ENCODE results near the gene PKN2.

DNA sequence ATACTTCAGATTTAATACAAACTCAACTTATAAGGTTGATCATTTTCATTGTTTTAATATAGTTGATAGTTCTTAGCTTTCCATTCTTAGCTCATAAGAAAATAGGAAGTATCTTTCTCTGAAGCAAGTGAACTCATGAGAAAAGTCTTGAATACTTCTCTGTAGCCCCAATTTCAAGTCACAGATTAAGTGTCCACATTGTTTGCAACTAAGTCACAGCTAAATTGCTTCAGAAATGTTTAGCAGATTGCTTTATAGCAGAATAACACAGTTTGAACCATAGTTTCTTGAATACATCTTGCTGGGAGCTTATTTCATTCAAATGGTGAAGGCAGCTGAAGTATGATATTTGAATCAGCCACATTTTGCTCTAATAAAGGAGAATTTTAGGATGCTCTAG, 10.6 kb upstream of the PKN2 start:
- TF ChIP-seq CTCF (IDR thresholded peaks at IDR 0.05; ENCODE audit: control extremely low read depth in 1 of 3, insufficient read depth in 1 of 3, low read depth in 1 of 3, low read length in 3 of 3) = no peak
- TF ChIP-seq EZH2 (IDR thresholded peaks at IDR 0.05; ENCODE audit: low read depth, low read length, severe bottlenecking) = no peak
- no peak for TF ChIP-seq CEBPB (IDR thresholded peaks at IDR 0.05; ENCODE audit: low read depth, low read length)
- TF ChIP-seq POLR2AphosphoS5 (IDR thresholded peaks at IDR 0.05; ENCODE audit: low read depth, low read length) = no peak
- no peak for TF ChIP-seq TAF1 (IDR thresholded peaks at IDR 0.05; ENCODE audit: low read depth, low read length)
- TF ChIP-seq HDAC6 (IDR thresholded peaks at IDR 0.05; ENCODE audit: low read depth, low read length) = no peak
- no peak for TF ChIP-seq SUZ12 (IDR thresholded peaks at IDR 0.05; ENCODE audit: low read length)
- TF ChIP-seq MAX (IDR thresholded peaks at IDR 0.05) = no peak
- no peak for TF ChIP-seq TAF7 (optimal IDR thresholded peaks at IDR 0.05; ENCODE audit: borderline replicate concordance, low read depth, low read length)
- no peak for TF ChIP-seq POLR2A (IDR thresholded peaks at IDR 0.05; ENCODE audit: control extremely low read depth in 1 of 2, low read depth in 2 of 2, low read length in 2 of 2)
- no peak for TF ChIP-seq JUND (IDR thresholded peaks at IDR 0.05; ENCODE audit: low read length)
- no peak for TF ChIP-seq EP300 (IDR thresholded peaks at IDR 0.05; ENCODE audit: borderline replicate concordance in 1 of 2, low read depth in 2 of 2, low read length in 2 of 2)
- TF ChIP-seq ASH2L (IDR thresholded peaks at IDR 0.05; ENCODE audit: low read length) = no peak
- no peak for TF ChIP-seq GTF2F1 (IDR thresholded peaks at IDR 0.05; ENCODE audit: borderline replicate concordance, low read depth, low read length)

Data from H1 (cell line).